ENCODE results near the gene FAM8A1. TPM values are rescaled to one million over a fixed set of nuclear protein-coding genes. Genes with fewer than 3 reads are reported as not detected.

Gene FAM8A1
- total and polyA plus RNA-seq, 9 of the 15 experiments (the other 6 are each of a cell fraction or from before 2014, with no cell fraction given), result 4.9 to 23.6 (median 14.2) TPM

DNA sequence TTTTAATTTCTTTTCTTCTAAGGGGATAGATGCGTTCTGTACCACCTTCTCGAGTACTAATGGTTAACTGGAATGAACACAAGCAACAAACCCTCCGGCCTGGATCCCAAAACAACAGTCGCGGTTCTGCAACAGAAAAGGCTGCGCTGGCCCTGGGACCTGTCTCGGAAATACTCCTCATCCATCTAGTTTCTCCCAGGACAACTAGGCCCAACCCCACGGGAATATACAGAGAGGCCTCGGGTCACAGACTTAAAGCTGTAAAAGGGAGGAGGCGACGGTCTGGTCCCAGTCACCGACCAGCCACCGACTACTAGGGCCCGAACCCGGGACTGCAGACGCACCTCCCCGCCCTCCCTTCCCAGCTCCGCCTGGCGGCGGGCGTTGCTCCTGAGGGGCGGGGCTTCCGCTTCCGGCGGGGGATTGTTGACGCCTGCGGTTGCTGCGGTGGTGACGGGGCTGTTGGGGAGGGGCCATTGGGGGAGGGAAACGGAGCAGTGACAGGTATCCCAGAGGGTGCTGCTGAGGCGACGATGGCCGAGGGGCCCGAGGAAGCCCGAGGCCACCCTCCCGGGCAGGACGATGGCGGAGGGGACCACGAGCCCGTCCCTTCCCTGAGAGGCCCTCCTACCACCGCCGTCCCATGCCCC is at the start of gene FAM8A1 (continued):
- TF ChIP-seq, protein P1, sequence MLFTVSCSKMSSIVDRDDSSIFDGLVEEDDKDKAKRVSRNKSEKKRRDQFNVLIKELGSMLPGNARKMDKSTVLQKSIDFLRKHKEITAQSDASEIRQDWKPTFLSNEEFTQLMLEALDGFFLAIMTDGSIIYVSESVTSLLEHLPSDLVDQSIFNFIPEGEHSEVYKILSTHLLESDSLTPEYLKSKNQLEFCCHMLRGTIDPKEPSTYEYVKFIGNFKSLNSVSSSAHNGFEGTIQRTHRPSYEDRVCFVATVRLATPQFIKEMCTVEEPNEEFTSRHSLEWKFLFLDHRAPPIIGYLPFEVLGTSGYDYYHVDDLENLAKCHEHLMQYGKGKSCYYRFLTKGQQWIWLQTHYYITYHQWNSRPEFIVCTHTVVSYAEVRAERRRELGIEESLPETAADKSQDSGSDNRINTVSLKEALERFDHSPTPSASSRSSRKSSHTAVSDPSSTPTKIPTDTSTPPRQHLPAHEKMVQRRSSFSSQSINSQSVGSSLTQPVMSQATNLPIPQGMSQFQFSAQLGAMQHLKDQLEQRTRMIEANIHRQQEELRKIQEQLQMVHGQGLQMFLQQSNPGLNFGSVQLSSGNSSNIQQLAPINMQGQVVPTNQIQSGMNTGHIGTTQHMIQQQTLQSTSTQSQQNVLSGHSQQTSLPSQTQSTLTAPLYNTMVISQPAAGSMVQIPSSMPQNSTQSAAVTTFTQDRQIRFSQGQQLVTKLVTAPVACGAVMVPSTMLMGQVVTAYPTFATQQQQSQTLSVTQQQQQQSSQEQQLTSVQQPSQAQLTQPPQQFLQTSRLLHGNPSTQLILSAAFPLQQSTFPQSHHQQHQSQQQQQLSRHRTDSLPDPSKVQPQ (CRISPR knock-in tag; IDR thresholded peaks at IDR 0.05; ENCODE audit: borderline replicate concordance), result no peak
- TF ChIP-seq SOX6 (IDR thresholded peaks at IDR 0.05) (0 out of 2 replicates have a peak, but pooled peaks have one; percentile 28), ZZZ3 (IDR thresholded peaks at IDR 0.05) (no peak), MEF2A (IDR thresholded peaks at IDR 0.05; ENCODE audit: control insufficient read depth, low read depth, low read length) (no peak), ZNF143 (CRISPR knock-in tag; IDR thresholded peaks at IDR 0.05) (no peak; the same call in 1 of the 2 replicates), NFE2 (IDR thresholded peaks at IDR 0.05; ENCODE audit: low read depth) (peak; percentile 82), ZNF311 (CRISPR knock-in tag; IDR thresholded peaks at IDR 0.05) (no peak), NBN (IDR thresholded peaks at IDR 0.05; ENCODE audit: low read depth) (peak; percentile 60), XRCC5 (IDR thresholded peaks at IDR 0.05; ENCODE audit: low read depth, low read length) (no peak), DPF2 (IDR thresholded peaks at IDR 0.05) (0 out of 2 replicates have a peak, but pooled peaks have one; percentile 36), RBM34 (IDR thresholded peaks at IDR 0.05; ENCODE audit: borderline replicate concordance, insufficient read depth, low read length) (no peak), RBM15 (IDR thresholded peaks at IDR 0.05; ENCODE audit: insufficient read depth, low read length) (no peak), JUN (IDR thresholded peaks at IDR 0.05; ENCODE audit: borderline replicate concordance, low read depth, low read length) (peak; percentile 47), JUN (CRISPR knock-in tag; IDR thresholded peaks at IDR 0.05; ENCODE audit: borderline replicate concordance) (no peak), CXXC5 (CRISPR knock-in tag; IDR thresholded peaks at IDR 0.05) (peak; percentile 89), TAF9B (IDR thresholded peaks at IDR 0.05; ENCODE audit: partially characterized antibody) (no peak), ZNF165 (CRISPR knock-in tag; IDR thresholded peaks at IDR 0.05; ENCODE audit: borderline replicate concordance) (no peak), SIRT6 (IDR thresholded peaks at IDR 0.05; ENCODE audit: low read depth, low read length) (no peak), ZNF232 (CRISPR knock-in tag; IDR thresholded peaks at IDR 0.05) (no peak), SMARCB1 (IDR thresholded peaks at IDR 0.05; ENCODE audit: insufficient read length, low read depth) (no peak), SPI1 (IDR thresholded peaks at IDR 0.05; ENCODE audit: borderline replicate concordance, low read depth, low read length) (peak; percentile 45; the same call in 1 of the 2 replicates), ZNF124 (CRISPR knock-in tag; IDR thresholded peaks at IDR 0.05) (no peak), GTF2A2 (tag; IDR thresholded peaks at IDR 0.05) (no peak), ZKSCAN8 (CRISPR knock-in tag; IDR thresholded peaks at IDR 0.05) (no peak)
- TF ChIP-seq, protein P2, sequence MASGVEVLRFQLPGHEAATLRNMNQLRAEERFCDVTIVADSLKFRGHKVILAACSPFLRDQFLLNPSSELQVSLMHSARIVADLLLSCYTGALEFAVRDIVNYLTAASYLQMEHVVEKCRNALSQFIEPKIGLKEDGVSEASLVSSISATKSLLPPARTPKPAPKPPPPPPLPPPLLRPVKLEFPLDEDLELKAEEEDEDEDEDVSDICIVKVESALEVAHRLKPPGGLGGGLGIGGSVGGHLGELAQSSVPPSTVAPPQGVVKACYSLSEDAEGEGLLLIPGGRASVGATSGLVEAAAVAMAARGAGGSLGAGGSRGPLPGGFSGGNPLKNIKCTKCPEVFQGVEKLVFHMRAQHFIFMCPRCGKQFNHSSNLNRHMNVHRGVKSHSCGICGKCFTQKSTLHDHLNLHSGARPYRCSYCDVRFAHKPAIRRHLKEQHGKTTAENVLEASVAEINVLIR (CRISPR knock-in tag; IDR thresholded peaks at IDR 0.05), result 0 out of 2 replicates have a peak, but pooled peaks have one; percentile 57
- TF ChIP-seq, protein P3, sequence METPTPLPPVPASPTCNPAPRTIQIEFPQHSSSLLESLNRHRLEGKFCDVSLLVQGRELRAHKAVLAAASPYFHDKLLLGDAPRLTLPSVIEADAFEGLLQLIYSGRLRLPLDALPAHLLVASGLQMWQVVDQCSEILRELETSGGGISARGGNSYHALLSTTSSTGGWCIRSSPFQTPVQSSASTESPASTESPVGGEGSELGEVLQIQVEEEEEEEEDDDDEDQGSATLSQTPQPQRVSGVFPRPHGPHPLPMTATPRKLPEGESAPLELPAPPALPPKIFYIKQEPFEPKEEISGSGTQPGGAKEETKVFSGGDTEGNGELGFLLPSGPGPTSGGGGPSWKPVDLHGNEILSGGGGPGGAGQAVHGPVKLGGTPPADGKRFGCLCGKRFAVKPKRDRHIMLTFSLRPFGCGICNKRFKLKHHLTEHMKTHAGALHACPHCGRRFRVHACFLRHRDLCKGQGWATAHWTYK (CRISPR knock-in tag; IDR thresholded peaks at IDR 0.05), result peak; percentile 80; the same call in 1 of the 2 replicates

All from K562 (cell line).